GM12878 (cell line): Measurements from ENCODE around the gene MAP2K2. TPM values are rescaled to one million over a fixed set of nuclear protein-coding genes. Genes with fewer than 3 reads are reported as not detected.

Experiments used
- ATAC-seq: fragments of 200-7000 bp; cut with Tn5 transposase; 3 replicates; pipeline ENCODE4 v1.9.1; 2020; ENCODE audit warnings: mild to moderate bottlenecking, moderate library complexity
- BruUV-seq: library from RNA; stranded (reverse); fragments of 400-500 nt; replicated peaks from 2 replicates; lab custom pipeline; 2021; lab: Mats Ljungman, UMichigan
- CTCF ChIA-PET: fragments of 300-600 bp; sonication (Branson Sonifier 250); formaldehyde crosslinking; extraction: SDS; loops from one replicate; lab custom pipeline; 2021; ENCODE audit warnings: inconsistent platforms; lab: Yijun Ruan, JAX
- POLR2A ChIA-PET: fragments of 350-600 bp; formaldehyde crosslinking; extraction: SDS; loops from one replicate; lab custom pipeline; 2021; ENCODE audit warnings: inconsistent platforms; lab: Charles Lee
- RAD21 ChIA-PET: fragments of 300-600 bp; sonication (Branson Sonifier 250); formaldehyde crosslinking; loops from one replicate; lab custom pipeline; 2023; ENCODE audit warnings: antibody characterized with exemption; ENCODE audit not compliant: unreplicated experiment; lab: Charles Lee
- SMC1A ChIA-PET: fragments of 300-600 bp; sonication (Branson Sonifier 250); formaldehyde crosslinking; loops from one replicate; lab custom pipeline; 2023; ENCODE audit not compliant: unreplicated experiment, uncharacterized antibody; lab: Charles Lee
- DNase-seq: peaks from one replicate; pipeline ENCODE4 v3.0.0-alpha.2; 2011; ENCODE audit warnings: low read depth, low spot score
- FAIRE-seq: peaks from 3 replicates; lab custom pipeline; 2011; peaks lifted over from hg19 to GRCh38; lab: Jason Lieb, UNC
- H2AFZ ChIP-seq: 2 replicates; pipeline ENCODE4 v1.6.0; 2011; ENCODE audit warnings: low read depth, low read length, control low read depth; ENCODE audit not compliant: control insufficient read depth
- H3K27ac ChIP-seq: 2 replicates; pipeline ENCODE4 v1.5.1; 2011; ENCODE audit warnings: control low read depth; ENCODE audit not compliant: control insufficient read depth, insufficient read depth
- H3K27me3 ChIP-seq, 2 experiments: replicated peaks in 1 of 2; 2 replicates each; pipeline versions ENCODE4 v1.6.0 to v1.6.1; 2011; ENCODE audit warnings: low read length in 1 of 2; ENCODE audit not compliant: control insufficient read depth in 2 of 2, insufficient read depth in 2 of 2
- H3K36me3 ChIP-seq, 2 experiments: 2 replicates each; pipeline ENCODE4 v1.5.1; 2011; ENCODE audit warnings: low read length in 1 of 2; ENCODE audit not compliant: control insufficient read depth in 2 of 2, insufficient read depth in 2 of 2
- H3K4me1 ChIP-seq: 2 replicates; pipeline ENCODE4 v1.6.1; 2011; ENCODE audit warnings: mild to moderate bottlenecking, low read length, moderate library complexity, mixed read lengths; ENCODE audit not compliant: control insufficient read depth, insufficient read depth
- H3K4me2 ChIP-seq: 2 replicates; pipeline ENCODE4 v1.6.0; 2011; ENCODE audit warnings: control low read depth; ENCODE audit not compliant: control insufficient read depth, insufficient read depth
- H3K4me3 ChIP-seq: fragments of 200-600 bp; sonication (generic); 2 replicates; pipeline ENCODE4 v1.5.1; 2016
- H3K79me2 ChIP-seq: 2 replicates; pipeline ENCODE4 v1.6.0; 2011; ENCODE audit warnings: low read length; ENCODE audit not compliant: control insufficient read depth, insufficient read depth
- H3K9ac ChIP-seq: 2 replicates; pipeline ENCODE4 v1.8.0; 2011; ENCODE audit warnings: low read length, control low read depth, mixed read lengths; ENCODE audit not compliant: control insufficient read depth, insufficient read depth
- H3K9me3 ChIP-seq: replicated peaks from 3 replicates; pipeline ENCODE4 v1.5.1; 2011; ENCODE audit warnings: mild to moderate bottlenecking, low read length; ENCODE audit not compliant: control insufficient read depth, insufficient read depth
- H4K20me1 ChIP-seq: 2 replicates; pipeline ENCODE4 v1.6.0; 2011; ENCODE audit not compliant: control insufficient read depth, insufficient read depth
- ATF7 ChIP-seq: fragments of 450-650 bp; IDR thresholded peaks from 2 replicates; pipeline ENCODE4 v1.6.1; 2016; ENCODE audit warnings: low read depth, mild to moderate bottlenecking
- BCLAF1 ChIP-seq: fragments of 450-650 bp; IDR thresholded peaks from 2 replicates; pipeline ENCODE4 v1.6.1; 2017; ENCODE audit warnings: antibody characterized with exemption, mild to moderate bottlenecking, moderate library complexity
- KDM1A ChIP-seq: fragments of 200-600 bp; sonication (generic); IDR thresholded peaks from 2 replicates; pipeline ENCODE4 v1.6.1; 2016; ENCODE audit warnings: borderline replicate concordance
- MTA2 ChIP-seq: fragments of 450-650 bp; IDR thresholded peaks from 2 replicates; pipeline ENCODE4 v1.6.1; 2016; ENCODE audit warnings: low read depth, mild to moderate bottlenecking, moderate library complexity
- NFYB ChIP-seq: IDR thresholded peaks from 2 replicates; pipeline ENCODE4 v1.6.1; 2011; ENCODE audit warnings: low read depth, mild to moderate bottlenecking, low read length, improper control_type of control experiment, moderate library complexity; ENCODE audit not compliant: insufficient read depth
- NR2C2 ChIP-seq: IDR thresholded peaks from 2 replicates; pipeline ENCODE4 v1.6.1; 2011; ENCODE audit warnings: borderline replicate concordance, low read depth; ENCODE audit not compliant: control insufficient read depth, insufficient read length
- POLR2A ChIP-seq: IDR thresholded peaks from 2 replicates; pipeline ENCODE4 v1.6.1; 2011; ENCODE audit warnings: low read depth, mild to moderate bottlenecking, low read length
- POLR2AphosphoS2 ChIP-seq: IDR thresholded peaks from 2 replicates; pipeline ENCODE4 v1.6.1; 2011; ENCODE audit warnings: low read depth, mild to moderate bottlenecking, low read length, improper control_type of control experiment, moderate library complexity
- POLR2AphosphoS5 ChIP-seq: IDR thresholded peaks from 2 replicates; pipeline ENCODE4 v1.6.1; 2011; ENCODE audit warnings: mild to moderate bottlenecking, low read length, inconsistent platforms
- RCOR1 ChIP-seq: conservative IDR thresholded peaks from 2 replicates; pipeline ENCODE4 v1.6.1; 2012; ENCODE audit warnings: low read depth, low read length, improper control_type of control experiment
- RELB ChIP-seq: fragments of 450-650 bp; IDR thresholded peaks from 2 replicates; pipeline ENCODE4 v1.6.1; 2017; ENCODE audit warnings: low read depth, mild to moderate bottlenecking, moderate library complexity
- SMAD5 ChIP-seq: IDR thresholded peaks from 2 replicates; pipeline ENCODE4 v1.6.1; 2016; ENCODE audit warnings: antibody characterized with exemption, low read depth
- SMARCA5 ChIP-seq: fragments of 450-650 bp; IDR thresholded peaks from 2 replicates; pipeline ENCODE4 v1.6.1; 2017; ENCODE audit warnings: mild to moderate bottlenecking
- SUPT20H ChIP-seq: IDR thresholded peaks from 2 replicates; pipeline ENCODE4 v1.6.1; 2011; ENCODE audit warnings: low read depth, mild to moderate bottlenecking, low read length, moderate library complexity, borderline replicate concordance; ENCODE audit not compliant: control insufficient read depth
- USF1 ChIP-seq: IDR thresholded peaks from 2 replicates; pipeline ENCODE4 v1.6.1; 2011; ENCODE audit warnings: borderline replicate concordance, low read depth, mild to moderate bottlenecking, moderate library complexity, mixed read lengths, low read length; ENCODE audit not compliant: insufficient read depth; ENCODE audit errors: extremely low read length
- WGBS: methylation state at CpG from one replicate; pipeline ENCODE4 v1.1.6; 2016; ENCODE audit warnings: low lambda C conversion rate; ENCODE audit not compliant: insufficient replicate concordance, insufficient coverage; ENCODE audit errors: missing lambda C conversion rate; 5-methylcytosine and 5-hydroxymethylcytosine counted together
- in situ Hi-C: fragments of 300-500 bp; cut with MboI; formaldehyde crosslinking; loops from 9 replicates; pipeline ENCODE4 v1.14.3; 2018; ENCODE audit warnings: mixed read lengths
- intact Hi-C: fragments of 100-400 bp; cut with micrococcal nuclease; formaldehyde crosslinking; loops from one replicate; pipeline ENCODE4 v1.14.2; 2022; ENCODE audit not compliant: unreplicated experiment
- polyA plus RNA-seq, 11 experiments: library from polyadenylated mRNA; depleted of rRNA in 4 of 11; unstranded in 6 of 11; stranded (reverse) in 5 of 11; fragments of >200 nt; fragmentation: Nextera tagmentation in 4 of 11; fragmentation: Illumina TruSeq in 1 of 11; extraction: Ambion mirVana in 4 of 11; extraction: Trizol in 1 of 11; gene quantifications; 1 replicate in 1 of 11; 2 replicates in 10 of 11; pipeline versions ENCODE4 v1.2.1 to v1.2.3, GENCODE V29; 2011 to 2016; ENCODE audit warnings: inconsistent platforms in 2 of 11, missing spikeins in 2 of 11, low read depth in 1 of 11
- total RNA-seq, 4 experiments: library from RNA; depleted of rRNA in 3 of 4; stranded (reverse); fragments of >200 nt in 3 of 4; fragmentation: Illumina TruSeq in 1 of 4; extraction: Trizol in 1 of 4; gene quantifications; 2 replicates each; pipeline versions ENCODE4 v1.2.1 to v1.2.3, GENCODE V29; 2013 to 2021

The MAP2K2 gene
- total and polyA plus RNA-seq, 10 of the 15 experiments (the other 5 are each of a cell fraction or from before 2014, with no cell fraction given): 1.00 to 210 (median 53.5) TPM

- in situ Hi-C loops: loop anchor here (5.0 kb wide), 1 partner anchor 71 kb away; no protein-coding TSS in a partner anchor
- POLR2A ChIA-PET: interaction anchor here (0.9 to 1.3 kb wide), 4 partner anchors 14 to 99 kb away, joined by 3 to 5 read pairs (median 4); no protein-coding TSS in a partner anchor
- H3K79me2 ChIP-seq: peaks cover 66% of the 10 kb centered on the region
- TSS peak; percentile 55 for BruUV-seq
- DNase-seq (no peak), FAIRE-seq (no peak), ATAC-seq (no peak)
- peak overlapping the region; percentile 90 for H3K27ac ChIP-seq
- RAD21 ChIA-PET: interaction anchor here (1.8 kb wide), 1 partner anchor 52 kb away, joined by 8 read pairs; no protein-coding TSS in a partner anchor
- intact Hi-C loops: loop anchor here (10.0 kb wide), 1 partner anchor 121 kb away; the partner anchor contains the start of genes ANKRD24 and SIRT6
- H3K9ac ChIP-seq: peak overlapping the region; percentile 93
- CTCF ChIA-PET: interaction anchor here (0.7 to 1.6 kb wide), 6 partner anchors 11 to 280 kb away, joined by 3 to 5 read pairs (median 4); partner anchors contain the start of gene MPND
- H3K4me2 ChIP-seq: peak overlapping the region; percentile 98
- H3K4me3 ChIP-seq: peak overlapping the region; percentile 84
- WGBS: under 1% methylated on average over 31 of the region's 31 CpGs
- no peaks in the 10 kb centered on the region for H3K9me3 ChIP-seq
- SMC1A ChIA-PET: interaction anchor here (2.7 kb wide), 1 partner anchor 46 kb away, joined by 9 read pairs; no protein-coding TSS in a partner anchor
- no peaks in the 10 kb centered on the region for H3K27me3 ChIP-seq
- peaks cover 14% of the 10 kb centered on the region for H4K20me1 ChIP-seq
- H3K36me3 ChIP-seq: peaks cover 4 to 7% of the 10 kb centered on the region in 2 experiments; a peak in 3 of 4 replicates
- H3K4me1 ChIP-seq: peaks cover 33% of the 10 kb centered on the region
- H2AFZ ChIP-seq: no peak overlapping the region
- TF ChIP-seq USF1 (no peak), POLR2A (peak; percentile 7), SUPT20H (no peak), ATF7 (no peak), MTA2 (no peak), SMAD5 (no peak), BCLAF1 (no peak), NR2C2 (no peak), POLR2AphosphoS5 (peak; percentile 12; the same call in 1 of the 2 replicates), KDM1A (no peak), NFYB (no peak), RELB (no peak), RCOR1 (no peak), SMARCA5 (peak; percentile 95), POLR2AphosphoS2 (no peak)
Measured at GRCh38 chr19:4063369-4064148, 60.4 kb downstream of the MAP2K2 start.
